Neural cell (in vitro differentiated cells): ENCODE results near the gene VAV3. TPM values are rescaled to one million over a fixed set of nuclear protein-coding genes. Genes with fewer than 3 reads are reported as not detected.

Source experiments
- H2AFZ ChIP-seq: fragments of 200-600, 300-800 bp; sonication (generic), shearing (Covaris generic); 2 replicates; pipeline ENCODE4 v1.6.0; 2014; ENCODE audit warnings: low read depth, mild to moderate bottlenecking, antibody characterized with exemption, low read length, moderate library complexity
- H3F3A ChIP-seq: fragments of 200-600 bp; shearing (Covaris generic); 2 replicates; pipeline ENCODE4 v1.6.1; 2016; ENCODE audit warnings: mild to moderate bottlenecking, moderate library complexity, mixed read lengths, antibody characterized with exemption, low read length; ENCODE audit not compliant: insufficient read depth, poor library complexity, severe bottlenecking
- H3K27ac ChIP-seq: fragments of 200-600, 300-800 bp; sonication (generic), shearing (Covaris generic); 2 replicates; pipeline ENCODE4 v1.5.1; 2014; ENCODE audit warnings: mild to moderate bottlenecking, low read length, moderate library complexity
- H3K27me3 ChIP-seq: fragments of 300-800, 200-600 bp; sonication (generic), shearing (Covaris generic); 2 replicates; pipeline ENCODE4 v1.6.0; 2014; ENCODE audit warnings: mild to moderate bottlenecking, low read depth, low read length, moderate library complexity; ENCODE audit not compliant: insufficient read depth
- H3K36me3 ChIP-seq: fragments of 300-800, 200-600 bp; sonication (generic), shearing (Covaris generic); 2 replicates; pipeline ENCODE4 v1.5.1; 2014; ENCODE audit warnings: mild to moderate bottlenecking, antibody characterized with exemption, low read length, moderate library complexity; ENCODE audit not compliant: insufficient read depth
- H3K4me2 ChIP-seq: fragments of 300-800, 200-600 bp; sonication (generic), shearing (Covaris generic); 2 replicates; pipeline ENCODE4 v1.6.0; 2014; ENCODE audit warnings: mild to moderate bottlenecking, low read length
- H3K4me3 ChIP-seq: fragments of 300-800, 200-600 bp; sonication (generic), shearing (Covaris generic); 2 replicates; pipeline ENCODE4 v1.5.1; 2014; ENCODE audit warnings: mild to moderate bottlenecking, low read length, moderate library complexity
- H3K79me2 ChIP-seq: fragments of 200-600 bp; shearing (Covaris generic); replicated peaks from 2 replicates; pipeline ENCODE4 v1.6.0; 2014; ENCODE audit warnings: mild to moderate bottlenecking, low read length, moderate library complexity; ENCODE audit not compliant: insufficient read depth
- H3K9ac ChIP-seq: fragments of 300-800, 200-600 bp; sonication (generic), shearing (Covaris generic); 2 replicates; pipeline ENCODE4 v1.6.1; 2016; ENCODE audit warnings: mild to moderate bottlenecking, low read length, mixed read lengths
- H3K9me2 ChIP-seq: fragments of 200-600 bp; shearing (Covaris generic); 2 replicates; pipeline ENCODE4 v1.6.1; 2016; ENCODE audit warnings: mild to moderate bottlenecking, low read length, mixed read lengths; ENCODE audit not compliant: insufficient read depth
- H3K9me3 ChIP-seq: fragments of 200-600, 300-800 bp; sonication (generic), shearing (Covaris generic); 2 replicates; pipeline ENCODE4 v1.6.1; 2016; ENCODE audit warnings: mild to moderate bottlenecking, mixed run types, low read length, moderate library complexity, mixed read lengths
- H4K20me1 ChIP-seq: fragments of 200-600 bp; shearing (Covaris generic); 2 replicates; pipeline ENCODE4 v1.6.1; 2016; ENCODE audit warnings: mild to moderate bottlenecking, mixed run types; ENCODE audit not compliant: insufficient read depth
- CTCF ChIP-seq: fragments of 450-650 bp; IDR thresholded peaks from 2 replicates; pipeline ENCODE4 v1.5.1; 2014; ENCODE audit warnings: antibody characterized with exemption, mild to moderate bottlenecking, moderate library complexity; ENCODE audit not compliant: poor library complexity, severe bottlenecking
- EP300 ChIP-seq: fragments of 450-650 bp; conservative IDR thresholded peaks from 2 replicates; pipeline ENCODE4 v1.6.1; 2014; ENCODE audit warnings: antibody characterized with exemption, mild to moderate bottlenecking, moderate library complexity; ENCODE audit not compliant: poor library complexity, severe bottlenecking
- EZH2 ChIP-seq: fragments of 200-600, 300-800 bp; shearing (Covaris generic), sonication (generic); IDR thresholded peaks from 2 replicates; pipeline ENCODE4 v1.6.1; 2014; ENCODE audit warnings: antibody characterized with exemption, low read length, borderline replicate concordance, mild to moderate bottlenecking; ENCODE audit not compliant: insufficient read depth, poor library complexity, severe bottlenecking
- MXI1 ChIP-seq: fragments of 450-650 bp; conservative IDR thresholded peaks from 2 replicates; pipeline ENCODE4 v1.6.1; 2014; ENCODE audit warnings: antibody characterized with exemption, mild to moderate bottlenecking; ENCODE audit not compliant: poor library complexity, severe bottlenecking
- POLR2AphosphoS5 ChIP-seq: IDR thresholded peaks from 2 replicates; pipeline ENCODE4 v1.6.1; 2012
- RAD21 ChIP-seq: fragments of 450-650 bp; conservative IDR thresholded peaks from 2 replicates; pipeline ENCODE4 v1.6.1; 2014; ENCODE audit warnings: antibody characterized with exemption, mild to moderate bottlenecking, moderate library complexity
- REST ChIP-seq: IDR thresholded peaks from 2 replicates; pipeline ENCODE4 v1.6.1; 2012; ENCODE audit warnings: borderline replicate concordance
- SMC3 ChIP-seq: fragments of 450-650 bp; conservative IDR thresholded peaks from 2 replicates; pipeline ENCODE4 v1.6.1; 2014; ENCODE audit warnings: antibody characterized with exemption, mild to moderate bottlenecking, moderate library complexity; ENCODE audit not compliant: poor library complexity
- TAF1 ChIP-seq: IDR thresholded peaks from 2 replicates; pipeline ENCODE4 v1.6.1; 2012; ENCODE audit warnings: low read depth
- polyA plus RNA-seq: library from polyadenylated mRNA; depleted of rRNA; stranded (reverse); fragments of >200 nt; gene quantifications from 2 replicates; pipeline ENCODE4 v1.2.3, GENCODE V29; 2014

VAV3 gene
- polyA plus RNA-seq, 1 donor from 2014 or later, result 7.6 TPM

DNA sequence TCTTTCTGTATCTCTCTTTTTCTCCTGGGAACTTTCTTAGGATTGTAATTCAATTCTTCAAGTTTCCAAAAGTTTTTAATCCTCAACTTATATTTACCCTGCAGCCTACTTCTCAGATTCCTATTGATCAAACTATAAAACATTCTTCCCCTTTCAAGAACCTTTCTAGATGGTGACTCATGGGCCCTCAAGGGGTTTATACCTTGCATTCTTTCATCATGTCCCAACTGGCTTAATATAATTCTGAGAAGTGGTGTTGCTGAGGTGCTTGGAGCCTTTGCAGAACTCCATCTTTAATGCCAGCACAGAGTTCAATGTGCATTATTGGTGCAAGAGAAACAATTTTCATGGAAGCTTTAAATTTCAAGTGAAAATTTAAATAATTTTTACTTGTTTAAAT lies 273.4 kb downstream of the VAV3 start:
- TF ChIP-seq CTCF (no peak), POLR2AphosphoS5 (no peak), EP300 (no peak), TAF1 (no peak), SMC3 (no peak), REST (no peak), RAD21 (no peak), MXI1 (no peak), EZH2 (no peak)
- no peaks in the 10 kb centered on the region for H3K9me2 ChIP-seq
- no peak overlapping the region for H2AFZ ChIP-seq
- H3K9ac ChIP-seq, result no peak overlapping the region
- H3K4me3 ChIP-seq, result no peak overlapping the region
- no peaks in the 10 kb centered on the region for H3K79me2 ChIP-seq
- H3K9me3 ChIP-seq, result no peaks in the 10 kb centered on the region
- H3F3A ChIP-seq, result no peaks in the 10 kb centered on the region
- H4K20me1 ChIP-seq, result no peaks in the 10 kb centered on the region
- H3K27me3 ChIP-seq, result no peaks in the 10 kb centered on the region
- H3K4me2 ChIP-seq, result no peak overlapping the region
- H3K36me3 ChIP-seq, result no peaks in the 10 kb centered on the region
- H3K27ac ChIP-seq, result no peak overlapping the region

- no peak overlapping the region for H3K9ac ChIP-seq
- no peaks in the 10 kb centered on the region for H4K20me1 ChIP-seq
- H3K9me3 ChIP-seq, result no peaks in the 10 kb centered on the region
- no peak overlapping the region for H3K4me3 ChIP-seq
- H3K4me2 ChIP-seq, result no peak overlapping the region
- H3K27ac ChIP-seq, result no peak overlapping the region
- no peaks in the 10 kb centered on the region for H3K36me3 ChIP-seq
- no peaks in the 10 kb centered on the region for H3F3A ChIP-seq
- H3K27me3 ChIP-seq, result no peaks in the 10 kb centered on the region
- no peaks in the 10 kb centered on the region for H3K79me2 ChIP-seq
- no peak for TF ChIP-seq SMC3
- TF ChIP-seq EZH2, result no peak
- TF ChIP-seq MXI1, result no peak
- H2AFZ ChIP-seq, result no peak overlapping the region
- no peaks in the 10 kb centered on the region for H3K9me2 ChIP-seq
Measured at GRCh38 chr1:107690491-107690890, 274.5 kb downstream of the VAV3 start.
